ENCODE data around the gene CHAD.

Gene CHAD

DNA sequence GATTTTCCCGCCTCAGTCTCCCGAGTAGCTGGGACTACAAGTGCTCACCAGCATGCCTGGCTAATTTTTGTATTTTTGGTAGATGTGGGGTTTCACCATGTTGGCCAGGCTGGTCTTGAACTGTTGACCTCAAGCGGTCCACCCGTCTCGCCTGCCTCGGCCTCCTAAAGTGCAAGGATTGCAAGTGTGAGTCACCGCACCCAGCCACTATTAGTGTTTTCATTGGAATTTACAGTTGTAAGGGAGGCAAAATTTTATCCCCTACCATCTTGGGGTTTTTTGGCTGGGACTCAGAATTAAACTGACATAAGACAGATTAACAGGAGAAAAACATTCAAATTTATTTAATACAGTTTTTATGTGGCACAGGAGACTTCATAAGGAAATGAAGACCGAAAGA lies 27.2 kb upstream of the CHAD start (continued):
- TF ChIP-seq ARNTL (CRISPR knock-in tag; IDR thresholded peaks at IDR 0.05; ENCODE audit: borderline replicate concordance, low read depth), result no peak
- TF ChIP-seq PATZ1 (CRISPR knock-in tag; IDR thresholded peaks at IDR 0.05; ENCODE audit: borderline replicate concordance), result no peak
- no peak for TF ChIP-seq SNAI2 (CRISPR knock-in tag; IDR thresholded peaks at IDR 0.05)
- no peak for TF ChIP-seq ESRRG (CRISPR knock-in tag; IDR thresholded peaks at IDR 0.05)
- TF ChIP-seq ZC3H10 (CRISPR knock-in tag; IDR thresholded peaks at IDR 0.05), result no peak

GRCh38 chr17:50495217-50495823 lies 26.6 kb upstream of the CHAD start:
- TF ChIP-seq PATZ1 (CRISPR knock-in tag; IDR thresholded peaks at IDR 0.05; ENCODE audit: borderline replicate concordance) (no peak), RARB (CRISPR knock-in tag; IDR thresholded peaks at IDR 0.05) (no peak), ZFP3 (CRISPR knock-in tag; IDR thresholded peaks at IDR 0.05) (no peak), ZC3H10 (CRISPR knock-in tag; IDR thresholded peaks at IDR 0.05) (no peak), CSDC2 (CRISPR knock-in tag; IDR thresholded peaks at IDR 0.05) (no peak), ZFP30 (CRISPR knock-in tag; IDR thresholded peaks at IDR 0.05) (no peak), OSR1 (CRISPR knock-in tag; IDR thresholded peaks at IDR 0.05) (no peak), GLIS3 (CRISPR knock-in tag; IDR thresholded peaks at IDR 0.05) (no peak), ZNF70 (CRISPR knock-in tag; IDR thresholded peaks at IDR 0.05) (no peak), PPARA (CRISPR knock-in tag; IDR thresholded peaks at IDR 0.05; ENCODE audit: borderline replicate concordance) (no peak), BACH2 (CRISPR knock-in tag; IDR thresholded peaks at IDR 0.05; ENCODE audit: borderline replicate concordance) (no peak), ZNF565 (CRISPR knock-in tag; conservative IDR thresholded peaks at IDR 0.05; ENCODE audit: low read depth) (no peak), ESRRG (CRISPR knock-in tag; IDR thresholded peaks at IDR 0.05) (no peak), SNAI2 (CRISPR knock-in tag; IDR thresholded peaks at IDR 0.05) (no peak), CREB5 (CRISPR knock-in tag; IDR thresholded peaks at IDR 0.05; ENCODE audit: low read depth) (no peak), POU6F1 (CRISPR knock-in tag; IDR thresholded peaks at IDR 0.05; ENCODE audit: borderline replicate concordance, low read depth) (no peak), TCF4 (CRISPR knock-in tag; IDR thresholded peaks at IDR 0.05; ENCODE audit: borderline replicate concordance) (no peak), TOX (CRISPR knock-in tag; IDR thresholded peaks at IDR 0.05; ENCODE audit: borderline replicate concordance) (no peak)
- TF ChIP-seq, protein P1, sequence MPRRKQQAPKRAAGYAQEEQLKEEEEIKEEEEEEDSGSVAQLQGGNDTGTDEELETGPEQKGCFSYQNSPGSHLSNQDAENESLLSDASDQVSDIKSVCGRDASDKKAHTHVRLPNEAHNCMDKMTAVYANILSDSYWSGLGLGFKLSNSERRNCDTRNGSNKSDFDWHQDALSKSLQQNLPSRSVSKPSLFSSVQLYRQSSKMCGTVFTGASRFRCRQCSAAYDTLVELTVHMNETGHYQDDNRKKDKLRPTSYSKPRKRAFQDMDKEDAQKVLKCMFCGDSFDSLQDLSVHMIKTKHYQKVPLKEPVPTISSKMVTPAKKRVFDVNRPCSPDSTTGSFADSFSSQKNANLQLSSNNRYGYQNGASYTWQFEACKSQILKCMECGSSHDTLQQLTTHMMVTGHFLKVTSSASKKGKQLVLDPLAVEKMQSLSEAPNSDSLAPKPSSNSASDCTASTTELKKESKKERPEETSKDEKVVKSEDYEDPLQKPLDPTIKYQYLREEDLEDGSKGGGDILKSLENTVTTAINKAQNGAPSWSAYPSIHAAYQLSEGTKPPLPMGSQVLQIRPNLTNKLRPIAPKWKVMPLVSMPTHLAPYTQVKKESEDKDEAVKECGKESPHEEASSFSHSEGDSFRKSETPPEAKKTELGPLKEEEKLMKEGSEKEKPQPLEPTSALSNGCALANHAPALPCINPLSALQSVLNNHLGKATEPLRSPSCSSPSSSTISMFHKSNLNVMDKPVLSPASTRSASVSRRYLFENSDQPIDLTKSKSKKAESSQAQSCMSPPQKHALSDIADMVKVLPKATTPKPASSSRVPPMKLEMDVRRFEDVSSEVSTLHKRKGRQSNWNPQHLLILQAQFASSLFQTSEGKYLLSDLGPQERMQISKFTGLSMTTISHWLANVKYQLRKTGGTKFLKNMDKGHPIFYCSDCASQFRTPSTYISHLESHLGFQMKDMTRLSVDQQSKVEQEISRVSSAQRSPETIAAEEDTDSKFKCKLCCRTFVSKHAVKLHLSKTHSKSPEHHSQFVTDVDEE (CRISPR knock-in tag; IDR thresholded peaks at IDR 0.05), result no peak
- TF ChIP-seq, protein P2, sequence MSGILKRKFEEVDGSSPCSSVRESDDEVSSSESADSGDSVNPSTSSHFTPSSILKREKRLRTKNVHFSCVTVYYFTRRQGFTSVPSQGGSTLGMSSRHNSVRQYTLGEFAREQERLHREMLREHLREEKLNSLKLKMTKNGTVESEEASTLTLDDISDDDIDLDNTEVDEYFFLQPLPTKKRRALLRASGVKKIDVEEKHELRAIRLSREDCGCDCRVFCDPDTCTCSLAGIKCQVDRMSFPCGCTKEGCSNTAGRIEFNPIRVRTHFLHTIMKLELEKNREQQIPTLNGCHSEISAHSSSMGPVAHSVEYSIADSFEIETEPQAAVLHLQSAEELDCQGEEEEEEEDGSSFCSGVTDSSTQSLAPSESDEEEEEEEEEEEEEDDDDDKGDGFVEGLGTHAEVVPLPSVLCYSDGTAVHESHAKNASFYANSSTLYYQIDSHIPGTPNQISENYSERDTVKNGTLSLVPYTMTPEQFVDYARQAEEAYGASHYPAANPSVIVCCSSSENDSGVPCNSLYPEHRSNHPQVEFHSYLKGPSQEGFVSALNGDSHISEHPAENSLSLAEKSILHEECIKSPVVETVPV (CRISPR knock-in tag; IDR thresholded peaks at IDR 0.05), result no peak

More at GRCh38 chr17:50495217-50495823, 26.6 kb upstream of the CHAD start:
- peak; percentile 25; the same call in 1 of the 3 replicates for ATAC-seq

Data from SK-N-SH treated with all-trans-retinoic acid at 6 μM for 48 hours (cell line).